Tibial nerve (tissue), 4 donors: ENCODE measurements around the gene KSR1. TPM values are rescaled to one million over a fixed set of nuclear protein-coding genes. Genes with fewer than 3 reads are reported as not detected.

Experiments
- DNase-seq, 2 donors: peaks; one replicate each; pipeline ENCODE4 v3.0.0-alpha.2; 2019; ENCODE audit warnings: low spot score in 2 of 2
- H3K27ac ChIP-seq, 4 donors: fragments of 200-600 bp; sonication (generic) in 3 of 4; one replicate each; pipeline ENCODE4 v1.5.1; 2017 to 2019; ENCODE audit warnings: mild to moderate bottlenecking in 1 of 4
- H3K27me3 ChIP-seq, 2 donors: fragments of 200-600 bp; sonication (generic) in 1 of 2; one replicate each; pipeline versions ENCODE4 v1.5.1 to v1.6.0; 2017 to 2019
- H3K36me3 ChIP-seq, 3 donors: fragments of 200-600 bp; sonication (generic); one replicate each; pipeline ENCODE4 v1.5.1; 2018 to 2019
- H3K4me1 ChIP-seq, 4 donors: fragments of 200-600 bp; sonication (generic) in 3 of 4; one replicate each; pipeline ENCODE4 v1.5.1; 2017 to 2019
- H3K4me3 ChIP-seq, 4 donors: fragments of 200-600 bp; sonication (generic) in 3 of 4; one replicate each; pipeline ENCODE4 v1.5.1; 2017 to 2019; ENCODE audit warnings: mild to moderate bottlenecking in 1 of 4, moderate library complexity in 1 of 4
- H3K9me3 ChIP-seq, 4 donors: fragments of 200-600 bp; sonication (generic) in 3 of 4; one replicate each; pipeline ENCODE4 v1.5.1; 2017 to 2019
- EP300 ChIP-seq, 2 donors: sonication (generic); formaldehyde crosslinking; IDR thresholded peaks; one replicate each; pipeline ENCODE4 v1.6.1; 2017; ENCODE audit warnings: antibody characterized with exemption in 2 of 2, mild to moderate bottlenecking in 1 of 2
- POLR2A ChIP-seq, 2 donors: fragments of 450-650 bp; IDR thresholded peaks; one replicate each; pipeline ENCODE4 v1.6.1; 2017; ENCODE audit warnings: antibody characterized with exemption in 2 of 2, mild to moderate bottlenecking in 2 of 2, moderate library complexity in 2 of 2
- WGBS, 2 donors: methylation state at CpG; one replicate each; pipeline ENCODE4 v1.1.5; 2018; 5-methylcytosine and 5-hydroxymethylcytosine counted together
- total RNA-seq, 4 donors: library from RNA; depleted of rRNA; stranded (reverse); fragments of >200 nt; gene quantifications; one replicate each; pipeline ENCODE4 v1.1.0, GENCODE V29; 2016
- TF ChIP-seq, protein P1 (sequence below), 5 experiments: fragments of 200-600 bp in 3 of 5; fragments of 450-650 bp in 2 of 5; sonication (generic) in 3 of 5; IDR thresholded peaks; one replicate each; pipeline ENCODE4 v1.5.1; 2016 to 2019; ENCODE audit warnings: antibody characterized with exemption in 5 of 5, mild to moderate bottlenecking in 3 of 5, moderate library complexity in 2 of 5

KSR1 gene
- total RNA-seq, 4 donors from 2014 or later: 45.1 to 110 (median 54.2) TPM

DNA sequence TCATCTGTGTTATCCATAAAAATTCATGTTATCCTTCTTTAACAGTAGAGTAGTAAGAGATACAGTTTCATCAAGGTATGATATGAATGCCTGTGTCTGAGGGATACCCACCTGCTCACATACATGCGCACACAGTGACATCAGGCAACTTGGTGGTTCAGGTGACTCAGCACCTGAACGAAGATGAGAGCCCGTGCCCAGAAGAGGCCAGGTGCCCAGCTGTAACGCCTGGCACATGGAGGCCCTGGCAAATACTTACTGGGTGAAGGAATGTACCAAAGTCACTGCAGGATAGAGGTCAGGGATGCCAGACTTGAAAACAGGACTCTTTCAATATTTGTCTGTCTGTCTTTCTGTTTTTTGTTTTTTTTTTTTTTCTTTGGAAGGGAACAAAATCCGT, 102.1 kb downstream of the KSR1 start:
- Histone ChIP-seq H3K9me3 (no peaks in the 10 kb centered on the region), H3K27me3 (no peaks in the 10 kb centered on the region), H3K4me3 (no peak overlapping the region), H3K27ac (peak overlapping the region in 1 of 4 donors; percentile 78), H3K36me3 (no peaks in the 10 kb centered on the region), H3K4me1 (peaks cover 0 to 56% (median 19%) of the 10 kb centered on the region in 4 donors)
- WGBS, 2 donors: 87 to 88% methylated on average over 5 of the region's 5 CpGs
- no peak for DNase-seq
- TF ChIP-seq EP300 (IDR thresholded peaks at IDR 0.05) (no peak), POLR2A (IDR thresholded peaks at IDR 0.05) (no peak)
- TF ChIP-seq, protein P1, sequence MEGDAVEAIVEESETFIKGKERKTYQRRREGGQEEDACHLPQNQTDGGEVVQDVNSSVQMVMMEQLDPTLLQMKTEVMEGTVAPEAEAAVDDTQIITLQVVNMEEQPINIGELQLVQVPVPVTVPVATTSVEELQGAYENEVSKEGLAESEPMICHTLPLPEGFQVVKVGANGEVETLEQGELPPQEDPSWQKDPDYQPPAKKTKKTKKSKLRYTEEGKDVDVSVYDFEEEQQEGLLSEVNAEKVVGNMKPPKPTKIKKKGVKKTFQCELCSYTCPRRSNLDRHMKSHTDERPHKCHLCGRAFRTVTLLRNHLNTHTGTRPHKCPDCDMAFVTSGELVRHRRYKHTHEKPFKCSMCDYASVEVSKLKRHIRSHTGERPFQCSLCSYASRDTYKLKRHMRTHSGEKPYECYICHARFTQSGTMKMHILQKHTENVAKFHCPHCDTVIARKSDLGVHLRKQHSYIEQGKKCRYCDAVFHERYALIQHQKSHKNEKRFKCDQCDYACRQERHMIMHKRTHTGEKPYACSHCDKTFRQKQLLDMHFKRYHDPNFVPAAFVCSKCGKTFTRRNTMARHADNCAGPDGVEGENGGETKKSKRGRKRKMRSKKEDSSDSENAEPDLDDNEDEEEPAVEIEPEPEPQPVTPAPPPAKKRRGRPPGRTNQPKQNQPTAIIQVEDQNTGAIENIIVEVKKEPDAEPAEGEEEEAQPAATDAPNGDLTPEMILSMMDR (IDR thresholded peaks at IDR 0.05): no peak

DNA sequence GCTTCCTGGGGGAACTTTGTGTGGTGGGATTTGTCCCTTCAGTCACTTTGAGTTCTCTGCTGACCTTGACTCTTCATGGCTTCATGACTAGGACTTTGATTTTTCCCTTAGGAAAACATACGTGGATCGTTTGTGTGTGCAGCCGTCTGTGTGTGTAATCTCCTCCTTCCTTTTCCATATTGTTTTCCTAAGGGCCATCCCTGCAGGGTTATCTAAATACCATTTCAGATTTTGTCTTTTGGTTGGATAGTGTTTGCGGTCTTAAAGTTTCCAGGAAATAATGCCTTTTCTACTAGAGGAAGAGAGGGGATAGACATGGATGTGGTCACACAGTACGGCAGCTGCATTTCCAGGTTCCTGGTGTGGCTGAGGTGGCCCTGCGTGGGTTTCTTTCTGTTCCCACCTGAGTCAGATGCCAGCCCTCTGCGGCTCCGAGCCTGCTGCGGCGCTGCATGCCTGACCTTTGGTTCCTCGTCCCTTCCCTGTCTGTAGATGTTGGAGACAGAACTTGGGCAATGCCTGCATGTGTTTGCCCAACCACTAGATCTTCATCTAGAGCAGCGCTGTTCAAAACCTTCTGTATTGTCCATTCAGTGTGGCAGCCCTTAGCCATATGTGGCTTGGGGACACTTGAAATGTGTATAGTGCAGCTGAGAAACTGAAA, 102.7 kb downstream of the KSR1 start:
- H3K4me3 ChIP-seq: peak overlapping the region in 1 of 4 donors; percentile 16
- no peaks in the 10 kb centered on the region for H3K9me3 ChIP-seq
- TF ChIP-seq EP300 (IDR thresholded peaks at IDR 0.05): no peak
- TF ChIP-seq, protein P1 (IDR thresholded peaks at IDR 0.05): no peak
- TF ChIP-seq POLR2A (IDR thresholded peaks at IDR 0.05): no peak
- WGBS, 2 donors: 74 to 77% methylated on average over 12 of the region's 12 CpGs
- H3K4me1 ChIP-seq: peaks cover 0 to 51% (median 19%) of the 10 kb centered on the region in 4 donors
- H3K27me3 ChIP-seq: no peaks in the 10 kb centered on the region
- H3K36me3 ChIP-seq: no peaks in the 10 kb centered on the region
- no peak for DNase-seq
- peak overlapping the region; percentile 39 to 82 (median 68) for H3K27ac ChIP-seq

DNA sequence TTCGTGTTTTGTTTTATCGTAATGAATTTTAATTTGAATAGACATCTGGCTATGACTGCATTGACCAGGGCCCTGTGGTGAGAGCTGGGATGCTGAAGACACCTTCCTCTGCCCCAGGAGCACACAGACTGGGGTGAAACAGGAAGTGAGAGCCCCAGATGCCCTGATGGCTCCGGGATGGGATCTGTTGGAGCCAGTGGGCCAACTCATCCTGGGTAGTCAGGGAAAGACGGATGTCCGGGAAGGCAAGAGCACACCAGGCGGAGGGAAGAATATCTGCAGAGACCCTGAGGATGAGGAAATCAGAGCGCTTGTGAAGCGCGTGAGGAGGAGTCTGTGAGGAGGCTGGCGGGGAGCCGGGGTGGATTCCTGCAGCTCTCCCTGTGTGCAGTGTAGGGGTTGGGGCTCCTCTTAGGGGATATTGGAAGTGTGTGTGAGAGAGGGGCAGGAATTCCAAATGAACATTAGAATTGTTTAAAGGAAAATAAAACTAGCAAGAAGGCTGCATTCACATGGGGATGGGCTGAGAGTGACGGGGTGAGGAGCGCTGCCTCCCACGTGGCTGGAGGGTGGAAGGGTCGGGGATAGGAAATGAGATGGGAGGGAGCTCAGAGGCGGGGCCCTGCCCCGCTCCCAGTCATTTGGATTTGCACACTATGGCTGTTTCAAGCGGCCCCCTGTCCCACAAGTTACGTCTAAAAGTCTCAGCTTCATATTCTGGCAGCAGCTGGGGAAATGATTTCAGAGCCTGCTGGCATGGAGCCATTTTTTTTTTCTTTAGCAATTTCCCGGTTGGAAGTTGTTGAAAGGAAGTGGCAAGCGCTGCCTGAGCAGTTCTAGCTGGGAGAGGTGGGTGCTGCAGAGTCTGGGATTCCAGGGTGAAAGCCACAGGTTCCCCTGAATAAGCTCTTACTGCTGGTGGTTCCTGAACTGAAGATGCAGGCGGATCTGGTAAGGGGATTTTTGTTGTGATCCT, 103.5 kb downstream of the KSR1 start:
- 19 to 20% methylated on average over 22 of the region's 22 CpGs for WGBS, 2 donors

DNA sequence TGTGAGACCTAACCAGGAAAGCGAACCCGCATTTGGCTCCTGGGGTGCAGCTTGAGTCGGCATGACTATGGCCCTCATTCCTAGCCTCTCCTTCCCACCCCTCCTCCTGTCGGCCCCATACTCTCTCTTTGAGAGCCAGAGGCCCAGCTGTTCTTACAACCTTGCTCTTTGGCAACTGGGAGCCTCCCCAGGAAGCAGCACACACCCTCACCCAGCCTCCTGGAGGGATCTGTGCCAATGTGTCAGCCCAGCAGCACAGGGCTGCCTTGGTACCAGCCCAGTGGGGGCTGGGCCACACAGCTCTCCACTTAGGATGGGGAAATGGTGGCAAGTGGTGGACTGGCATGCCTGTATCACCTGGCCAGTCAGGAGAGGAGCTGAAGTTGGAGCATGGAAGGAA, 104.4 kb downstream of the KSR1 start:
- H3K36me3 ChIP-seq: peaks cover 0 to 4% (median 0%) of the 10 kb centered on the region in 3 donors
- no peak for DNase-seq
- H3K4me3 ChIP-seq: no peak overlapping the region
- no peaks in the 10 kb centered on the region for H3K9me3 ChIP-seq
- TF ChIP-seq POLR2A (IDR thresholded peaks at IDR 0.05) (no peak), EP300 (IDR thresholded peaks at IDR 0.05) (no peak)
- TF ChIP-seq, protein P1 (IDR thresholded peaks at IDR 0.05): no peak
- WGBS, 2 donors: 80 to 84% methylated on average over 4 of the region's 4 CpGs
- peak overlapping the region; percentile 39 to 82 (median 68) for H3K27ac ChIP-seq
- peaks cover 0 to 38% (median 19%) of the 10 kb centered on the region in 4 donors for H3K4me1 ChIP-seq
- no peaks in the 10 kb centered on the region for H3K27me3 ChIP-seq

More for the DNA sequence above, 103.5 kb downstream of the KSR1 start:
- peak; percentile 19 to 57 for DNase-seq
- no peaks in the 10 kb centered on the region for H3K9me3 ChIP-seq
- H3K36me3 ChIP-seq: peaks cover 0 to 4% (median 0%) of the 10 kb centered on the region in 3 donors
- no peaks in the 10 kb centered on the region for H3K27me3 ChIP-seq
- peak overlapping the region; percentile 39 to 82 (median 68) for H3K27ac ChIP-seq
- peaks cover 0 to 46% (median 19%) of the 10 kb centered on the region in 4 donors for H3K4me1 ChIP-seq
- H3K4me3 ChIP-seq: peak overlapping the region; percentile 5 to 39 (median 18)
- TF ChIP-seq EP300 (IDR thresholded peaks at IDR 0.05) (peak in 1 of 2 donors; percentile 72), POLR2A (IDR thresholded peaks at IDR 0.05) (no peak)
- TF ChIP-seq, protein P1 (IDR thresholded peaks at IDR 0.05): peak in 3 of 5 experiments; percentile 6 to 32 (median 18)
